H1 (cell line): ENCODE results near the gene RHEX. TPM values are rescaled to one million over a fixed set of nuclear protein-coding genes. Genes with fewer than 3 reads are reported as not detected.

Source experiments
- ASH2L ChIP-seq: fragments of 200-600, 300-600 bp; sonication (generic); IDR thresholded peaks from one replicate; pipeline ENCODE4 v1.7.1; 2017; ENCODE audit warnings: low read length
- CTCF ChIP-seq, 3 experiments: IDR thresholded peaks; 1 replicate in 2 of 3; 2 replicates in 1 of 3; pipeline versions ENCODE4 v1.5.1 to v1.6.1; 2011; ENCODE audit warnings: low read length in 3 of 3, mild to moderate bottlenecking in 3 of 3, inconsistent platforms in 2 of 3, low read depth in 1 of 3, moderate library complexity in 1 of 3; ENCODE audit not compliant: insufficient read depth in 1 of 3; ENCODE audit errors: control extremely low read depth in 1 of 3
- EP300 ChIP-seq, 2 experiments: IDR thresholded peaks; 1 replicate in 1 of 2; 2 replicates in 1 of 2; pipeline ENCODE4 v1.6.1; 2011 to 2012; ENCODE audit warnings: low read depth in 2 of 2, low read length in 2 of 2, mild to moderate bottlenecking in 2 of 2, borderline replicate concordance in 1 of 2, inconsistent platforms in 1 of 2, moderate library complexity in 1 of 2
- KDM4A ChIP-seq: IDR thresholded peaks from one replicate; pipeline ENCODE4 v1.7.1; 2012; ENCODE audit warnings: low read depth, mild to moderate bottlenecking, moderate library complexity, low read length, inconsistent platforms; ENCODE audit not compliant: severe bottlenecking
- KDM5A ChIP-seq: fragments of 200-600 bp; IDR thresholded peaks from 2 replicates; pipeline ENCODE4 v1.7.1; 2012; ENCODE audit warnings: mild to moderate bottlenecking, low read length, inconsistent platforms, mixed read lengths
- NANOG ChIP-seq: IDR thresholded peaks from 2 replicates; pipeline ENCODE4 v1.6.1; 2011; ENCODE audit warnings: low read length, low read depth, mild to moderate bottlenecking, inconsistent platforms; ENCODE audit not compliant: insufficient read depth, poor library complexity, severe bottlenecking
- RAD21 ChIP-seq, 2 experiments: IDR thresholded peaks in 1 of 2; conservative IDR thresholded peaks in 1 of 2; 2 replicates each; pipeline ENCODE4 v1.6.1; 2011; ENCODE audit warnings: low read depth in 2 of 2, low read length in 2 of 2, improper control_type of control experiment in 1 of 2, inconsistent platforms in 1 of 2, mild to moderate bottlenecking in 1 of 2, moderate library complexity in 1 of 2
- SAP30 ChIP-seq: fragments of 300-600 bp; sonication (generic); IDR thresholded peaks from 2 replicates; pipeline ENCODE4 v1.7.1; 2012; ENCODE audit warnings: low read length, moderate library complexity, mild to moderate bottlenecking, inconsistent platforms; ENCODE audit not compliant: insufficient read depth, insufficient replicate concordance
- SP1 ChIP-seq: IDR thresholded peaks from 2 replicates; pipeline ENCODE4 v1.6.1; 2011; ENCODE audit warnings: low read depth, low read length
- TBP ChIP-seq: IDR thresholded peaks from 2 replicates; pipeline ENCODE4 v1.6.1; 2011; ENCODE audit warnings: low read depth, low read length, improper control_type of control experiment
- TCF12 ChIP-seq: IDR thresholded peaks from 2 replicates; pipeline ENCODE4 v1.6.1; 2011; ENCODE audit warnings: low read depth, mild to moderate bottlenecking, low read length
- polyA plus RNA-seq, 7 experiments: library from polyadenylated mRNA; depleted of rRNA in 3 of 7; stranded (reverse) in 5 of 7; unstranded in 2 of 7; fragments of >200 nt in 5 of 7; fragments of 200-250 nt in 2 of 7; gene quantifications; 1 replicate in 5 of 7; 2 replicates in 1 of 7; 4 replicates in 1 of 7; pipeline versions ENCODE4 v1.2.1 to v1.2.3, GENCODE V29; 2011 to 2013; ENCODE audit warnings: missing spikeins in 2 of 7, mixed read lengths in 2 of 7
- total RNA-seq: library from RNA; stranded (reverse); fragmentation: NEBNext Ultra II Directional; extraction: Animal tissue kit (Norgen Biotek cat#: 25700); gene quantifications from 2 replicates; pipeline ENCODE4 v1.2.1, GENCODE V29; 2021

The RHEX gene
- total and polyA plus RNA-seq, 2 of the 8 experiments (the other 6 are each of a cell fraction or from before 2014, with no cell fraction given) = not detected

DNA sequence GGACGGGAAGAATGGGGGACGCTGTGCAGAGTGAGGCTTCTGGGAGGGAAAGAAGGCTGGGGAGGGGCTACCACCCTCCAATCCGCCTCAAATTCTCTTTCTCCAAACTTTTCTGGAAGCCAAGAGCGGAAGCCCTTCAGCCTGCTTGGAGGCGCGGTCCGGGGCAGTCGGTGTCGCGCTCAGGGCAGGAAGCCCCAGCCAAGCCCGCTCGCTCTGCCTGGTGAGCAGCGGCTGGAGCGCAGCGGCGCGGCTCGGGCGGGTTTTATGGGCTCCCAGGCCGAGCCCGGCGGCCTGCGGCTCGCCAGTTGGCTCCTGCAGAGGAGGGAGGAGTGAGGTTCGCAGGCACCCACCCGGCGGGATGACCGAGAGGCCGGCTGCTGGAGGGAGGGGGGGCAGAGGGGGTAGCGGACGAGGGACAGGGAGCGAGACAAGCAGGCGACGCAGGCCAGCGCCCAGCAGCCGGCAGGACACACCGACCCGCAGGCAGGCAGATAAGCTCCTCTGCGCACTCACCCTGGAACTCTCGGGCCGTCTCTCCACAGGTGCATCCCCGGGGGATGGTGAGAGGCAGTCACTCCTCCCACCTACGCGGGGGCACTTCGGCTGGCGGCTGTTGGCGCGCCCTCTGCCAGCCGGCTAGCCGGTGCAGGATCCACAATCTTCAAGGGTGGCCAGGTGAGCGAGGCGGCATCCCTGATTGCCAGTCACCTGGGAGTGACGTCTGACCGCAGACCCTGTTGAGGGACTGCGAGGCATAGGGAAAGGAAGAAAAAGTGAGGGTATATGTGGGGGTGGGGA is 64.4 kb downstream of the RHEX start, which contains the start of gene AVPR1B (continued):
- TF ChIP-seq CTCF (IDR thresholded peaks at IDR 0.05; ENCODE audit: control extremely low read depth in 1 of 3, insufficient read depth in 1 of 3, low read depth in 1 of 3, low read length in 3 of 3) (peak; percentile 10 to 40 (median 29); a peak in 3 of 4 replicates), SP1 (no peak), RAD21 (IDR thresholded peaks at IDR 0.05 in 1 of 2, conservative IDR thresholded peaks at IDR 0.05 in 1 of 2; ENCODE audit: low read depth in 2 of 2, low read length in 2 of 2) (peak in 1 of 2 experiments; percentile 17; a peak in 1 of 4 replicates), KDM5A (no peak), TBP (peak; percentile 58; the same call in 1 of the 2 replicates), TCF12 (no peak), SAP30 (no peak), EP300 (IDR thresholded peaks at IDR 0.05; ENCODE audit: borderline replicate concordance in 1 of 2, low read depth in 2 of 2, low read length in 2 of 2) (no peak), NANOG (no peak), ASH2L (peak; percentile 72), KDM4A (peak; percentile 86)
- TF ChIP-seq, all 59 proteins: peak for 9
